A673 (cell line): ENCODE results near the gene ZNF136. TPM values are rescaled to one million over a fixed set of nuclear protein-coding genes. Genes with fewer than 3 reads are reported as not detected.

Experiments used
- BruUV-seq: library from RNA; stranded (reverse); fragments of 400-500 nt; replicated peaks from 2 replicates; lab custom pipeline; 2021; lab: Mats Ljungman, UMichigan
- CTCF ChIA-PET: fragments of 300-600 bp; sonication (Branson Sonifier 250); formaldehyde crosslinking; loops from one replicate; lab custom pipeline; 2022; ENCODE audit warnings: antibody characterized with exemption; lab: Charles Lee
- POLR2A ChIA-PET: fragments of 300-600 bp; sonication (Branson Sonifier 250); formaldehyde crosslinking; loops from one replicate; lab custom pipeline; 2022; ENCODE audit warnings: antibody characterized with exemption; ENCODE audit not compliant: low non-redundant PET; lab: Charles Lee
- DNase-seq: peaks from one replicate; pipeline ENCODE4 v3.0.0-alpha.2; 2015; ENCODE audit warnings: low spot score
- H3K27ac ChIP-seq: fragments of 200-600 bp; sonication (generic); 2 replicates; pipeline ENCODE4 v1.5.1; 2016; ENCODE audit warnings: mixed run types, low read depth, mild to moderate bottlenecking, mixed read lengths, antibody characterized with exemption, low read length; ENCODE audit not compliant: poor library complexity, severe bottlenecking
- H3K27me3 ChIP-seq: fragments of 200-600 bp; sonication (generic); replicated peaks from 2 replicates; pipeline ENCODE4 v1.6.1; 2017; ENCODE audit warnings: mixed run types, low read depth, mild to moderate bottlenecking, mixed read lengths, antibody characterized with exemption, low read length; ENCODE audit not compliant: insufficient read depth, poor library complexity
- H3K36me3 ChIP-seq: fragments of 200-600 bp; sonication (generic); 2 replicates; pipeline ENCODE4 v1.6.1; 2016; ENCODE audit warnings: mixed run types, mild to moderate bottlenecking, mixed read lengths, antibody characterized with exemption, low read length; ENCODE audit not compliant: insufficient read depth, poor library complexity, severe bottlenecking
- H3K4me1 ChIP-seq: fragments of 200-600 bp; sonication (generic); 2 replicates; pipeline ENCODE4 v1.6.1; 2017; ENCODE audit warnings: mixed run types, mild to moderate bottlenecking, mixed read lengths, antibody characterized with exemption, low read length; ENCODE audit not compliant: insufficient read depth, poor library complexity, severe bottlenecking
- H3K4me3 ChIP-seq: fragments of 200-600 bp; sonication (generic); 2 replicates; pipeline ENCODE4 v1.5.1; 2016; ENCODE audit warnings: low read depth, mixed run types, mild to moderate bottlenecking, mixed read lengths, low read length; ENCODE audit not compliant: poor library complexity, severe bottlenecking
- H3K9me3 ChIP-seq: fragments of 200-600 bp; sonication (generic); 2 replicates; pipeline ENCODE4 v1.6.1; 2016; ENCODE audit warnings: mixed run types, low read depth, mild to moderate bottlenecking, mixed read lengths, antibody characterized with exemption, low read length; ENCODE audit not compliant: poor library complexity, severe bottlenecking
- CTCF ChIP-seq: fragments of 300-800, 200-600 bp; sonication (generic); conservative IDR thresholded peaks from 2 replicates; pipeline ENCODE4 v1.5.1; 2017; ENCODE audit warnings: low read depth, mild to moderate bottlenecking, antibody characterized with exemption, low read length, moderate library complexity, mixed read lengths
- EZH2 ChIP-seq: fragments of 200-600 bp; sonication (generic); IDR thresholded peaks from 2 replicates; pipeline ENCODE4 v1.6.1; 2017; ENCODE audit warnings: borderline replicate concordance, low read depth, mild to moderate bottlenecking, mixed read lengths, antibody characterized with exemption, low read length; ENCODE audit not compliant: poor library complexity, severe bottlenecking
- intact Hi-C: fragments of 100-400 bp; cut with micrococcal nuclease; formaldehyde crosslinking; loops from one replicate; pipeline ENCODE4 v1.10.0; 2022; ENCODE audit not compliant: unreplicated experiment
- total RNA-seq: library from RNA; stranded (reverse); gene quantifications from 2 replicates; pipeline ENCODE4 v1.2.3, GENCODE V29; 2021

The ZNF136 gene
- total RNA-seq, 1 experiment from 2014 or later = 12.2 TPM

DNA sequence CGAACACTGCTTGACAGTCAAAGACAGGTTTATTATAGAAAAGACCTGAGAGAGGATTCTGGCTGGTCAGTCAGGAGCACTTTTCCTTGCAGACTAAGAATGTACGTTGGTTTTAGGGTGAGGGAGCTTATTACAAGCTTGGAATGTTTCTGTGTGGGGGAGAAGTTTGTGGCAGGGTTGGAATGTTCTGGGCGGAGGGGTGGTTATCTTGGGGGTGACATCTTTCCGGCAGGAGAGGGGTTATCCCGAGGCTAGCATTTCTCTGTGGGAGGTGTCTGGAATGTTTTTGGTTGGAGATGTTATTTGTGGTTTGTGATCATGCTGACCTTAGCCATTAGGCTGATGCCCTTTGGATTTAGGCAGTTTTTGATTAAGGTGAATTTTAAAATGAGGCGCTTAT lies 61.8 kb downstream of the ZNF136 start:
- CTCF ChIA-PET = no interaction called here
- no TSS peak for BruUV-seq
- no peak for DNase-seq
- intact Hi-C loops = no loop called here
- POLR2A ChIA-PET = no interaction called here
- H3K36me3 ChIP-seq = no peaks in the 10 kb centered on the region
- H3K27me3 ChIP-seq = no peaks in the 10 kb centered on the region
- H3K9me3 ChIP-seq = peaks cover 3% of the 10 kb centered on the region
- H3K27ac ChIP-seq = no peak overlapping the region
- TF ChIP-seq CTCF = no peak
- no peak overlapping the region for H3K4me3 ChIP-seq
- H3K4me1 ChIP-seq = no peaks in the 10 kb centered on the region

- no TSS peak for BruUV-seq
- DNase-seq = no peak
- H3K27me3 ChIP-seq = no peaks in the 10 kb centered on the region
- ChIA-PET POLR2A (no interaction called here), CTCF (no interaction called here)
- no peaks in the 10 kb centered on the region for H3K4me1 ChIP-seq
- TF ChIP-seq CTCF (no peak), EZH2 (no peak)
- no peak overlapping the region for H3K4me3 ChIP-seq
- intact Hi-C loops = no loop called here
- peaks cover 3% of the 10 kb centered on the region for H3K9me3 ChIP-seq
- H3K36me3 ChIP-seq = no peaks in the 10 kb centered on the region
- H3K27ac ChIP-seq = no peak overlapping the region
Measured at GRCh38 chr19:12229990-12230389, 67.1 kb downstream of the ZNF136 start.

DNA sequence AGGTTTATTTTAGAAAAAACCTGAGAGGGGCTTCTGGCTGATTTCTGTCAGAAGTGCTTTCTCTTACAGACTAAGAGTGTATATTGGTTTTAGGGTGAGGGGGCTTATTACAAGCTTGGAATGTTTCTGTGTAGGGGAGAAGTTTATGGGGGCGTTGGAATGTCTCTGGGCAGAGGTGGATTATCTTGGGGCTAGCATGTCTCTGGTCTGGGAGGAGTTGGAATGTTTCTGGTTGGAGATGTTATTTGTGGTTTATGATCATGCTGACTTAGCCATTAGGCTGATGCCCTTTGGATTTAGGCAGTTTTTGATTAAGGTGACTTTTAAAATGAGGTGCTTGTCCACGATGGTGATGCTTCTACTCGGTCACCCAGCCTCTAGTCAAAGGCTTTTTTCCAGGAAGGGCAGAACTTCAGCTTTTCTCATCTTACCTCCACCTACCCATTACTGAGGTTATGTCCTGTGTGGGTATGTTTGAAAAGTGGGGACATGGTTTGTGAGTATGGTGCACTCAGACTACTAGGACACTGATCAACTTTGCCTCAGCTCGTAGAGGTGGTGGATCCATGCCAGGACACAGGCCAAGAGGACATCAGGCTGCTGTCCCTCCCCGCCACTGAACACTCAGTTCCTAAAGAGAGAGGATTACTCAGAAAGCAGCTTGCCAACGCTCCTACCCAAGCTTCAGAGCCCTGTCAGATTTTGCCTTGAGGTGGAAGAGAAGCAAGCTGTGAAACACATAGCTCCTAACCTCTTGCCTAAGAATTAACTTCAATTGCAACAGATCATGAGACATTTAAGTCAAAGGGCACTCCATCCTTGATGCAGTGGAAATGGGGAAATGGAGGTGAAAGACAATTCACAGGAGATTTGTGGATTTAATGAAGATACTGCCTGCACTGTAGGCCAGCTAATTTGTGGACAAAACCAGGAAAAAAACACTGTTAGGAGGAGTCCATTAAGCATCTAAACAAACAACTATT lies 68.1 kb downstream of the ZNF136 start:
- H3K4me3 ChIP-seq = no peak overlapping the region
- peaks cover 3% of the 10 kb centered on the region for H3K9me3 ChIP-seq
- no TSS peak for BruUV-seq
- ChIA-PET POLR2A (no interaction called here), CTCF (no interaction called here)
- no peak overlapping the region for H3K27ac ChIP-seq
- no peaks in the 10 kb centered on the region for H3K27me3 ChIP-seq
- H3K36me3 ChIP-seq = no peaks in the 10 kb centered on the region
- no peak for TF ChIP-seq CTCF
- TF ChIP-seq EZH2 = no peak
- intact Hi-C loops = no loop called here
- no peaks in the 10 kb centered on the region for H3K4me1 ChIP-seq
- DNase-seq = no peak
